Ovary (tissue), 9 donors: ENCODE results near the gene ENAH. TPM values are rescaled to one million over a fixed set of nuclear protein-coding genes. Genes with fewer than 3 reads are reported as not detected.

Experiments used
- DNase-seq, 5 donors: peaks; one replicate each; pipeline ENCODE4 v3.0.0-alpha.2; 2019 to 2020
- H3K27ac ChIP-seq, 2 donors: fragments of 200-600 bp; one replicate each; pipeline versions ENCODE4 v1.5.1 to v1.8.0; 2019 to 2022
- H3K27me3 ChIP-seq: fragments of 200-600 bp; one replicate; pipeline ENCODE4 v1.8.0; 2022
- H3K36me3 ChIP-seq: fragments of 200-600 bp; sonication (generic); one replicate; pipeline ENCODE4 v1.5.1; 2019
- H3K4me1 ChIP-seq: one replicate; pipeline ENCODE4 v1.8.1; 2013; ENCODE audit warnings: mild to moderate bottlenecking, moderate library complexity; ENCODE audit not compliant: insufficient read depth
- H3K4me3 ChIP-seq: fragments of 200-600 bp; sonication (generic); one replicate; pipeline ENCODE4 v1.5.1; 2017
- H3K9me3 ChIP-seq, 2 donors: fragments of 200-600 bp in 1 of 2; sonication (generic) in 1 of 2; one replicate each; pipeline versions ENCODE4 v1.5.1 to v1.8.1; 2013 to 2019; ENCODE audit warnings: mild to moderate bottlenecking in 1 of 2, moderate library complexity in 1 of 2
- CTCF ChIP-seq, 3 donors: fragments of 450-650 bp in 2 of 3; fragments of 200-600 bp in 1 of 3; IDR thresholded peaks; one replicate each; pipeline versions ENCODE4 v1.5.1 to v1.8.0; 2016 to 2022; ENCODE audit warnings: antibody characterized with exemption in 3 of 3, mild to moderate bottlenecking in 1 of 3
- EP300 ChIP-seq: sonication (generic); formaldehyde crosslinking; IDR thresholded peaks from one replicate; pipeline ENCODE4 v1.6.1; 2017; ENCODE audit warnings: antibody characterized with exemption
- POLR2A ChIP-seq: fragments of 450-650 bp; IDR thresholded peaks from one replicate; pipeline ENCODE4 v1.6.1; 2017; ENCODE audit warnings: antibody characterized with exemption, mild to moderate bottlenecking, moderate library complexity
- WGBS, 3 donors: extraction: QIAGEN DNeasy Blood & Tissue Kit in 1 of 3; methylation state at CpG; one replicate each; pipeline versions ENCODE4 v1.1.5 to v1.1.7; 2013 to 2017; 5-methylcytosine and 5-hydroxymethylcytosine counted together
- intact Hi-C, 4 donors: fragments of 100-400 bp; cut with DNase I; formaldehyde crosslinking; loops; one replicate each; pipeline versions ENCODE4 v1.11.0 to v1.15.1; 2022 to 2023
- polyA plus RNA-seq, 2 donors: library from polyadenylated mRNA; stranded (reverse); fragments of 200-250 nt in 1 of 2; fragments of 350-450 nt in 1 of 2; fragmentation: Illumina TruSeq in 1 of 2; extraction: RNeasy Lipid Tissue Mini Kit (QIAGEN cat#74804) in 1 of 2; gene quantifications; one replicate each; pipeline ENCODE4 v1.2.3, GENCODE V29; 2013 to 2014
- total RNA-seq, 7 donors: library from RNA; depleted of rRNA in 2 of 7; stranded (reverse); fragments of >200 nt in 2 of 7; fragmentation: NEBNext Ultra II Directional in 3 of 7; extraction: Animal tissue kit (Norgen Biotek cat#: 25700) in 3 of 7; gene quantifications; one replicate each; pipeline versions ENCODE4 v1.1.0 to v1.2.4, GENCODE V29; 2016 to 2023
- donor health status: DM: no; HTN: no; CAD: no; lungs with moderate emphysema.
- donor health status: DM: no; HTN: no; CAD: no.
- donor health status: Bipolar disorder and iron deficiency.
- donor health status: DM: yes; HTN: yes; CAD: no.
- donor health status: DM: no; HTN: no; CAD: no.
- donor health status: DM: yes; HTN: yes; CAD: no.

Gene ENAH
- total and polyA plus RNA-seq, 9 donors: 33.4 to 137 (median 88.6) TPM

DNA sequence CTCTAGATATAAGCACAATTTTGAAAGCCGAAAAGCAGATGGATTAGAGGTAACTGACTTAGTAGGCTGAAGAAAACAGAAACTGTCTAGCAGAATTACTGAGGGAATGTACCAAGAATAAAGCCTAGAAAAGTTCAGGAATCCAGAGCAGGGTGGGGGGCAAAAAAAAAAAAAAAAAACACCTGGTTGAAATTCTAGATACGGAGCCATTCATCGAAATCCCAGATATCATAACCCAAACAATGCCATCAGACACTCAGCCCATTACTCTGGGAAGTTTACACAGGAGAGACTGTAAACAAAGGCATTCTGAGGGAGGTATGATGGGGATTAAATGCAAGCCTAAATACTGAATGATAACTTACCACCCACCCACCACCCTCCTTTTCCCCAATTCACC is 45.6 kb downstream of the ENAH start:
- Histone ChIP-seq H3K4me3 (no peak overlapping the region), H3K27me3 (no peaks in the 10 kb centered on the region), H3K27ac (peak overlapping the region; percentile 28 to 59), H3K4me1 (peaks cover 22% of the 10 kb centered on the region), H3K9me3 (no peaks in the 10 kb centered on the region), H3K36me3 (no peaks in the 10 kb centered on the region)
- intact Hi-C loops: no loop called here
- WGBS, 3 donors: 31 to 55% (median 39%) methylated on average over 3 of the region's 3 CpGs
- DNase-seq: no peak
- TF ChIP-seq POLR2A: no peak
- no peak for TF ChIP-seq CTCF (IDR thresholded peaks at IDR 0.05)
- no peak for TF ChIP-seq EP300

- Histone ChIP-seq H3K27me3 (no peaks in the 10 kb centered on the region), H3K27ac (no peak overlapping the region), H3K4me1 (peaks cover 14% of the 10 kb centered on the region), H3K4me3 (no peak overlapping the region), H3K9me3 (no peaks in the 10 kb centered on the region), H3K36me3 (no peaks in the 10 kb centered on the region)
- intact Hi-C loops: no loop called here
- no peak for DNase-seq
- no peak for TF ChIP-seq POLR2A
- no peak for TF ChIP-seq EP300
- TF ChIP-seq CTCF (IDR thresholded peaks at IDR 0.05): no peak
Measured at GRCh38 chr1:225603538-225604354, 49.2 kb downstream of the ENAH start.

- peaks cover 10% of the 10 kb centered on the region for H3K4me1 ChIP-seq
Measured at GRCh38 chr1:225602590-225603206, 50.2 kb downstream of the ENAH start.

More at GRCh38 chr1:225602590-225603206, 50.2 kb downstream of the ENAH start:
- TF ChIP-seq CTCF (IDR thresholded peaks at IDR 0.05) (no peak), EP300 (no peak), POLR2A (no peak)
- Histone ChIP-seq H3K36me3 (no peaks in the 10 kb centered on the region), H3K27me3 (no peaks in the 10 kb centered on the region), H3K27ac (no peak overlapping the region), H3K9me3 (no peaks in the 10 kb centered on the region), H3K4me3 (no peak overlapping the region)
- intact Hi-C loops: no loop called here
- DNase-seq: no peak
- 17 to 31% (median 17%) methylated on average over 1 of the region's 1 CpG for WGBS, 3 donors
